GM18507 (cell line): ENCODE measurements around the gene AMER2.

Experiments used
- DNase-seq: peaks from one replicate; pipeline ENCODE4 v3.0.0; 2011; ENCODE audit warnings: low read depth; ENCODE audit not compliant: insufficient read length; ENCODE audit errors: extremely low spot score
- FAIRE-seq: peaks from 2 replicates; lab custom pipeline; 2011; peaks lifted over from hg19 to GRCh38; lab: Jason Lieb, UNC

AMER2 gene

GRCh38 chr13:25112695-25113255, 59.3 kb downstream of the AMER2 start:
- no peak for FAIRE-seq
- DNase-seq, result no peak
